OCI-LY3 (cell line): ENCODE data around the gene IGDCC3.

Source experiments
- EZH2phosphoT487 ChIP-seq: fragments of 200-600 bp; shearing (Covaris generic); IDR thresholded peaks from 2 replicates; pipeline ENCODE4 v1.6.1; 2018; ENCODE audit warnings: antibody characterized with exemption, mixed run types, low read depth
- TF ChIP-seq, protein P1 (sequence below): fragments of 200-600, 300-600 bp; sonication (generic); IDR thresholded peaks from 2 replicates; pipeline ENCODE4 v1.5.1; 2014; ENCODE audit warnings: antibody characterized with exemption, low read length, low read depth

DNA sequence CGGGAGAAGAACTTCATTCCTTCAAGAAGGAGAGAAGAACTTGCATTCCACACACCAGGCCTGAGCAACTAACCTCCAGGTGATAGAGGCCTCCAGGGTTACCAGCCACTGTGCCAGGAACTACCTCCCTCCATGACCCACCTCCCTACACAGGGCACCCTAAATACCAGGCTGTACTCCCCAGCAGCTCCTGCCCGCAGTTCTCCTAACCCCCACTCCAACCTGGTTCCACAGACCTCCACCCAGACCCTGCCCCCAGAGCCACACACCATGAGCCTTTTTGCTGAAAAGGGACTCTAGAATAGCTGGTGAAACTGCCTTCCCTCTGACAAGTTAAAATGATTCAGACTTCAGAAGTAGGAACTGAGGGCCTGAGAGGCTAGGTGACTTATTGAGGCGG lies 8.2 kb downstream of the IGDCC3 start:
- TF ChIP-seq EZH2phosphoT487, result no peak
- TF ChIP-seq, protein P1, sequence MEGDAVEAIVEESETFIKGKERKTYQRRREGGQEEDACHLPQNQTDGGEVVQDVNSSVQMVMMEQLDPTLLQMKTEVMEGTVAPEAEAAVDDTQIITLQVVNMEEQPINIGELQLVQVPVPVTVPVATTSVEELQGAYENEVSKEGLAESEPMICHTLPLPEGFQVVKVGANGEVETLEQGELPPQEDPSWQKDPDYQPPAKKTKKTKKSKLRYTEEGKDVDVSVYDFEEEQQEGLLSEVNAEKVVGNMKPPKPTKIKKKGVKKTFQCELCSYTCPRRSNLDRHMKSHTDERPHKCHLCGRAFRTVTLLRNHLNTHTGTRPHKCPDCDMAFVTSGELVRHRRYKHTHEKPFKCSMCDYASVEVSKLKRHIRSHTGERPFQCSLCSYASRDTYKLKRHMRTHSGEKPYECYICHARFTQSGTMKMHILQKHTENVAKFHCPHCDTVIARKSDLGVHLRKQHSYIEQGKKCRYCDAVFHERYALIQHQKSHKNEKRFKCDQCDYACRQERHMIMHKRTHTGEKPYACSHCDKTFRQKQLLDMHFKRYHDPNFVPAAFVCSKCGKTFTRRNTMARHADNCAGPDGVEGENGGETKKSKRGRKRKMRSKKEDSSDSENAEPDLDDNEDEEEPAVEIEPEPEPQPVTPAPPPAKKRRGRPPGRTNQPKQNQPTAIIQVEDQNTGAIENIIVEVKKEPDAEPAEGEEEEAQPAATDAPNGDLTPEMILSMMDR, result no peak
